ENCODE data around the gene KRT83.
"Not testable (repeated sequence)": the region's sequence is repeated elsewhere in the genome, so short reads cannot be mapped to it uniquely, and the experiment has no call there.

DNA sequence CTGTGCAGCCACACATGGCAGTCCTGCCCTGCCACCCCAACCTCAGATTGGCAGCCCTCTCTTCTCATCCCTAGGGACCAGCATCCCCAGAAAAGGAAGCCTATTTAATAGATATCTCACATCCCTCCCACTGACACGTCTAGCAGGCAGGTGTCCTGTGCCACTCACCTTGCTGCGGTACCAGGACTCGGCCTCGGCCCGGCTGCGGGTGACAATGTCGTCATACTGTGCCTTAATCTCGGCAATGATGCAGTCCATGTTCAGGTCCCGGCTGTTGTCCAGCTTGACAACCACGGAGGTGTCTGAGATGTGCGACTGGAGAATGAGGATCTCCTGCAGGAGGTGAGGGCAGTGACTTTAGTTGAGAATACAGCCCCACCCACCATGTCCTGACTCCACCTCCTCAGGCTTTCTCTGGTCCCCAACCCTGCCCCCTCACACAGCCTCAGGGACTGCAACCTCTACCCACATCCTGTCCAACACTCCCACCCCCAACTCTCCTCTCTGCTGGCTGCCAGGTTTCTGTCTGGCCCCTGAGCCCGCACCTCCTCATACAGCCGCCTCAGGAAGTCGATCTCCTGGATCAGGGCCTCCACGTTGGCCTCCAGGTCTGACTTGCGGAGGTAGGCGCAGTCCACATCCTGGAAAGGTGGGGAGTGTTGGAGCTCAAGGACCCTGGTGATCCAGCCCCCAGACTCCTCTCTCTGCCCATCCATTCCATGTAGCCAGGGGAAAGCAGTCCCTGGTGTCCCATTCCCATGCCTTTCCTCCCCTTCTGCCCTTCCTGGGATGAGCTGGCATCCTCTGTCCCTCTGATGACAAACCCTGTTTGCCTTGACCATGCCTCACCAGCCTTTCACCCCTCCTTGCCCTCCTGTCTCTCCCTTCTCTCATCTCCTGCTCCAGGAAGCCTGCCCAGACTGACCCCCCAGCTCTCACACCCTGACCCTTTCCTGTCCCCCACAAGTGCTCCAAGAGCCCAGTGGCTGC lies 33.1 kb downstream of the KRT83 start:
- not testable (repeated sequence) for TF ChIP-seq EZH2phosphoT487 (IDR thresholded peaks at IDR 0.05; ENCODE audit: low read depth)
- TF ChIP-seq, protein P1, sequence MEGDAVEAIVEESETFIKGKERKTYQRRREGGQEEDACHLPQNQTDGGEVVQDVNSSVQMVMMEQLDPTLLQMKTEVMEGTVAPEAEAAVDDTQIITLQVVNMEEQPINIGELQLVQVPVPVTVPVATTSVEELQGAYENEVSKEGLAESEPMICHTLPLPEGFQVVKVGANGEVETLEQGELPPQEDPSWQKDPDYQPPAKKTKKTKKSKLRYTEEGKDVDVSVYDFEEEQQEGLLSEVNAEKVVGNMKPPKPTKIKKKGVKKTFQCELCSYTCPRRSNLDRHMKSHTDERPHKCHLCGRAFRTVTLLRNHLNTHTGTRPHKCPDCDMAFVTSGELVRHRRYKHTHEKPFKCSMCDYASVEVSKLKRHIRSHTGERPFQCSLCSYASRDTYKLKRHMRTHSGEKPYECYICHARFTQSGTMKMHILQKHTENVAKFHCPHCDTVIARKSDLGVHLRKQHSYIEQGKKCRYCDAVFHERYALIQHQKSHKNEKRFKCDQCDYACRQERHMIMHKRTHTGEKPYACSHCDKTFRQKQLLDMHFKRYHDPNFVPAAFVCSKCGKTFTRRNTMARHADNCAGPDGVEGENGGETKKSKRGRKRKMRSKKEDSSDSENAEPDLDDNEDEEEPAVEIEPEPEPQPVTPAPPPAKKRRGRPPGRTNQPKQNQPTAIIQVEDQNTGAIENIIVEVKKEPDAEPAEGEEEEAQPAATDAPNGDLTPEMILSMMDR (IDR thresholded peaks at IDR 0.05; ENCODE audit: low read depth, low read length), result not testable (repeated sequence)
